ENCODE results near the gene ZC2HC1B.

DNA sequence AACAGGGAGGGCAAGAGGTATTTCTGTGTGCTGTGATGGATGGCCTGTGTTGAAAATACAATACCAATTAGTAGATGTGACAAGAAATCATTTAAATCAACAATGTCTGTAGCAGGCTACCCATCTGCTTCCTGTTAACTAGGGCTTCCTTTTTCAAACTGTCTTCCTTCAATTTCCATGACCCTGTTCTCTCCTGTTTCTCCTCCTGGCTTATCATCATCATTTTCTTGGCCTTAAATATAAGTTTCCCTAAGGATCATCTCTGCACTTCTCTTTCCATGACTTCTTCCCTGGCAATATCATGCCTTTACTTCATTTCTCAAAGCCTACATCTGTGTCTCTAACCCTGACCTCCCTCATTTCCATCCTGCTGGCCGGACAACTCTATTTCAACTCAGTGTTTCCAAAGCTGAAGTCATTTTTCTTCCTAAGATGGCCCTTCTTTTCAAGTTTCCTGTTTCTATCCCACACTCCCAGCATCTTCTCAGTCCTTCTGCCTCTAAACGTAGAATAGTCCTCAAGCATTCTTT, 18.2 kb downstream of the ZC2HC1B start:
- TF ChIP-seq ZNF274 (IDR thresholded peaks at IDR 0.05; ENCODE audit: low read depth, low read length) (no peak), YY1 (IDR thresholded peaks at IDR 0.05; ENCODE audit: insufficient read depth, insufficient read length) (no peak)
